H9 (cell line): ENCODE results near the gene CKS1B. TPM values are rescaled to one million over a fixed set of nuclear protein-coding genes. Genes with fewer than 3 reads are reported as not detected.

Experiments
- DNase-seq: peaks from one replicate; pipeline ENCODE4 v3.0.0-alpha.2; 2017
- H2AFZ ChIP-seq: one replicate; pipeline ENCODE4 v1.6.1; 2013; ENCODE audit warnings: mild to moderate bottlenecking, low read length, control low read depth, moderate library complexity
- H2AK5ac ChIP-seq: 2 replicates; pipeline ENCODE4 v1.6.1; 2013; ENCODE audit warnings: low read length, control low read depth, mixed read lengths; ENCODE audit not compliant: insufficient read length
- H2BK120ac ChIP-seq: one replicate; pipeline ENCODE4 v1.6.1; 2013; ENCODE audit warnings: low read depth, mild to moderate bottlenecking, low read length, control low read depth, inconsistent platforms; ENCODE audit not compliant: poor library complexity, severe bottlenecking
- H2BK12ac ChIP-seq: 2 replicates; pipeline ENCODE4 v1.6.1; 2013; ENCODE audit warnings: low read length, control low read depth, mixed read lengths, low read depth; ENCODE audit not compliant: insufficient read length
- H2BK15ac ChIP-seq: 2 replicates; pipeline ENCODE4 v1.6.1; 2013; ENCODE audit warnings: low read depth, low read length, control low read depth
- H2BK20ac ChIP-seq: one replicate; pipeline ENCODE4 v1.6.1; 2013; ENCODE audit warnings: low read depth, mild to moderate bottlenecking, low read length, control low read depth, inconsistent platforms; ENCODE audit not compliant: poor library complexity, severe bottlenecking
- H2BK5ac ChIP-seq: 2 replicates; pipeline ENCODE4 v1.6.1; 2013; ENCODE audit warnings: low read length, control low read depth, mixed read lengths; ENCODE audit not compliant: insufficient read length
- H3K14ac ChIP-seq: 2 replicates; pipeline ENCODE4 v1.6.1; 2013; ENCODE audit warnings: low read length, control low read depth; ENCODE audit not compliant: insufficient read depth
- H3K18ac ChIP-seq: 2 replicates; pipeline ENCODE4 v1.6.1; 2013; ENCODE audit warnings: low read depth, mild to moderate bottlenecking, mixed read lengths, low read length, control low read depth; ENCODE audit not compliant: insufficient read length
- H3K23ac ChIP-seq: 2 replicates; pipeline ENCODE4 v1.6.1; 2013; ENCODE audit warnings: low read length, control low read depth, mixed read lengths, low read depth; ENCODE audit not compliant: insufficient read length
- H3K23me2 ChIP-seq: 2 replicates; pipeline ENCODE4 v1.6.1; 2013; ENCODE audit warnings: low read depth, mild to moderate bottlenecking, mixed read lengths, low read length, control low read depth; ENCODE audit not compliant: insufficient read length, poor library complexity, severe bottlenecking
- H3K27ac ChIP-seq: 2 replicates; pipeline ENCODE4 v1.5.1; 2013; ENCODE audit warnings: low read length, control low read depth, mixed read lengths, low read depth; ENCODE audit not compliant: insufficient read length
- H3K27me3 ChIP-seq: 2 replicates; pipeline ENCODE4 v1.6.1; 2013; ENCODE audit warnings: low read length, control low read depth, inconsistent platforms; ENCODE audit not compliant: insufficient read depth
- H3K4ac ChIP-seq: 2 replicates; pipeline ENCODE4 v1.6.1; 2013; ENCODE audit warnings: low read depth, mild to moderate bottlenecking, control low read depth, inconsistent platforms, low read length, moderate library complexity
- H3K4me1 ChIP-seq: 2 replicates; pipeline ENCODE4 v1.6.1; 2013; ENCODE audit warnings: low read length, control low read depth, inconsistent platforms; ENCODE audit not compliant: insufficient read depth
- H3K4me2 ChIP-seq: 2 replicates; pipeline ENCODE4 v1.6.1; 2013; ENCODE audit warnings: low read length, control low read depth, mixed read lengths; ENCODE audit not compliant: insufficient read length, insufficient read depth
- H3K56ac ChIP-seq: 2 replicates; pipeline ENCODE4 v1.6.1; 2013; ENCODE audit warnings: low read depth, mild to moderate bottlenecking, mixed read lengths, low read length, control low read depth; ENCODE audit not compliant: insufficient read length
- H3K79me1 ChIP-seq: 2 replicates; pipeline ENCODE4 v1.6.1; 2013; ENCODE audit warnings: low read depth, mild to moderate bottlenecking, moderate library complexity, low read length, control low read depth, inconsistent platforms; ENCODE audit not compliant: insufficient read depth, poor library complexity, severe bottlenecking
- H3K79me2 ChIP-seq: 2 replicates; pipeline ENCODE4 v1.6.1; 2013; ENCODE audit warnings: low read length, control low read depth, inconsistent platforms; ENCODE audit not compliant: insufficient read depth
- H3K9ac ChIP-seq: 2 replicates; pipeline ENCODE4 v1.6.1; 2013; ENCODE audit warnings: low read length, control low read depth, mixed read lengths; ENCODE audit not compliant: insufficient read length; ENCODE audit errors: extremely low read depth
- H3K9me3 ChIP-seq: one replicate; pipeline ENCODE4 v1.6.1; 2013; ENCODE audit warnings: low read depth, low read length, inconsistent platforms; ENCODE audit not compliant: control insufficient read depth
- H3T11ph ChIP-seq: one replicate; pipeline ENCODE4 v1.6.1; 2013; ENCODE audit warnings: mild to moderate bottlenecking, low read length, control low read depth, inconsistent platforms
- H4K20me1 ChIP-seq: one replicate; pipeline ENCODE4 v1.6.1; 2013; ENCODE audit not compliant: control insufficient read depth, insufficient read length, insufficient read depth
- H4K5ac ChIP-seq: 2 replicates; pipeline ENCODE4 v1.6.1; 2013; ENCODE audit warnings: low read depth, mild to moderate bottlenecking, mixed read lengths, low read length, control low read depth; ENCODE audit not compliant: insufficient read length
- H4K8ac ChIP-seq: replicated peaks from 2 replicates; pipeline ENCODE4 v1.6.1; 2013; ENCODE audit warnings: low read length, control low read depth, mixed read lengths, low read depth; ENCODE audit not compliant: insufficient read length
- H4K91ac ChIP-seq: 2 replicates; pipeline ENCODE4 v1.6.1; 2013; ENCODE audit warnings: low read depth, mild to moderate bottlenecking, moderate library complexity, mixed read lengths, low read length, control low read depth; ENCODE audit not compliant: insufficient read length
- H3K27ac Mint-ChIP-seq, 3 experiments: 2 replicates in 2 of 3; 3 replicates in 1 of 3; pipeline ENCODE4 v1.8.0; 2020 to 2021; ENCODE audit warnings: mixed read lengths in 3 of 3, mild to moderate bottlenecking in 1 of 3, moderate library complexity in 1 of 3
- H3K27me3 Mint-ChIP-seq: 2 replicates; pipeline ENCODE4 v1.8.0; 2021; ENCODE audit warnings: low read depth, mild to moderate bottlenecking, moderate library complexity, mixed read lengths
- H3K36me3 Mint-ChIP-seq, 3 experiments: 2 replicates in 2 of 3; 3 replicates in 1 of 3; pipeline ENCODE4 v1.8.0; 2020 to 2021; ENCODE audit warnings: low read depth in 3 of 3, mixed read lengths in 3 of 3; ENCODE audit not compliant: insufficient read depth in 1 of 3
- H3K4me1 Mint-ChIP-seq, 2 experiments: 2 replicates each; pipeline ENCODE4 v1.8.0; 2020; ENCODE audit warnings: mixed read lengths in 2 of 2
- H3K4me3 Mint-ChIP-seq, 2 experiments: 2 replicates in 1 of 2; 3 replicates in 1 of 2; pipeline ENCODE4 v1.8.0; 2020 to 2021; ENCODE audit warnings: mild to moderate bottlenecking in 2 of 2, mixed read lengths in 2 of 2, moderate library complexity in 1 of 2
- H3K9me3 Mint-ChIP-seq, 2 experiments: 2 replicates in 1 of 2; 3 replicates in 1 of 2; pipeline ENCODE4 v1.8.0; 2020; ENCODE audit warnings: mild to moderate bottlenecking in 2 of 2, mixed read lengths in 2 of 2, moderate library complexity in 1 of 2
- WGBS: extraction: QIAGEN DNeasy Blood & Tissue Kit; methylation state at CpG from one replicate; pipeline ENCODE4 v1.1.7; 2013; ENCODE audit warnings: missing lambda C conversion rate, low lambda C conversion rate, mixed read lengths; ENCODE audit not compliant: insufficient read length; ENCODE audit errors: extremely low coverage; 5-methylcytosine and 5-hydroxymethylcytosine counted together
- total RNA-seq: library from RNA; stranded (reverse); gene quantifications from 2 replicates; pipeline ENCODE4 v1.2.1, GENCODE V29; 2021
- TF ChIP-seq, protein P1 (sequence below): fragments of 200-600 bp; sonication (generic); conservative IDR thresholded peaks from 3 replicates; pipeline ENCODE4 v1.8.0; 2021; ENCODE audit warnings: antibody characterized with exemption, mild to moderate bottlenecking

Gene CKS1B
- total RNA-seq, 1 experiment from 2014 or later = 279 TPM

DNA sequence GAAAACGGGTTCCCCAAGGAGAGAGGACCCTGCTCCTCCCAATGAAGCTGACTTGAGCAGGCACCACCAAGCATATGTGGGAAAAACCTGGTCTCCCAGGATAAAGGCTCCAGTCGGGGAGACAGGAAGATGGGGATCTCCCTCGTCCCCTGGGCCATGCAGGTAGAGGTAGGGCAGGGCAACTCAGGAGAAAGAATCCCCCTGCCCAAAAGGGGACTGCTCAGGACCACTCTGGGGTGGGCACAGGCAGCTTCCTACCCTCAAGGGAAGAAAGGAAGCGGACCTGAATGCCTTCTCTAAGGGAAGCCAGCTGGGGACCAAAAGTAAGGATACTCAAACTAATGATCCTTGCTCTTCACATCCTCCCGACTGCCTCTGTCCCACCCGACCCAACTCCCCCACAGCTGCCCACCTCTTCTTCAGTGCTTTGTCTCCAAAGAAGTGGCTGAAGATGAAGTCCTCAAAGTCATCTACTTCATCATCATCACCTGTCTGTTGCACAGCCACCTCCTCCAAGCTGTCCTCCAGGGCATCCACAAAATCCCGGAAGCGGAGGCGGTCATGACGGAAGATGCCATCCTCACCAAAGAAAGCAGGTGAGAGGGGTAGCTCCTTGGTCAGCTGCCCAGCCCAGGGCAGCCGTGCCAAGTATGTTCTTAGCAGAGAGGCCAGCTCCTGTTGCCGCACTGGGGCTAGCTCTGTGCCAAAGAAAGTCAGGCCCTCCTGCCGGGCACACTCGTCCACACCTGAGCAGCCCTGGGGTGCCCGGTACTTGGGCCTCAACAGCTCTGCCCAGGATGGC, 29.1 kb upstream of the CKS1B start:
- Histone ChIP-seq H3K56ac (no peak overlapping the region), H3K14ac (no peak overlapping the region), H3K4me1 (peaks cover 3% of the 10 kb centered on the region; the same call in 1 of the 2 replicates), H3K4me2 (no peak overlapping the region), H4K91ac (no peak overlapping the region), H3K9me3 (no peaks in the 10 kb centered on the region), H2AFZ (no peak overlapping the region), H4K8ac (no peak overlapping the region), H3K79me1 (no peaks in the 10 kb centered on the region), H2BK5ac (no peak overlapping the region), H3K9ac (no peak overlapping the region), H4K20me1 (no peaks in the 10 kb centered on the region), H3K18ac (no peak overlapping the region), H3K23me2 (no peaks in the 10 kb centered on the region), H3T11ph (no peak overlapping the region), H3K27me3 (no peaks in the 10 kb centered on the region), H2BK15ac (no peak overlapping the region), H4K5ac (no peak overlapping the region), H3K4ac (no peak overlapping the region), H3K79me2 (no peaks in the 10 kb centered on the region), H2BK120ac (no peak overlapping the region), H3K23ac (no peak overlapping the region), H2AK5ac (no peak overlapping the region), H2BK12ac (no peak overlapping the region), H2BK20ac (no peak overlapping the region), H3K27ac (no peak overlapping the region)
- Mint-ChIP-seq H3K9me3 (no peaks in the 10 kb centered on the region), H3K4me1 (peaks cover 18% of the 10 kb centered on the region in 2 experiments), H3K36me3 (peaks cover 0 to 10% (median 5%) of the 10 kb centered on the region in 3 experiments; a peak in 5 of 7 replicates), H3K27me3 (no peaks in the 10 kb centered on the region), H3K27ac (peak overlapping the region in 1 of 3 experiments; percentile 35; a peak in 1 of 7 replicates), H3K4me3 (no peak overlapping the region)
- no peak for DNase-seq
- WGBS = no CpG with 5 or more reads among the region's 15 CpGs
- TF ChIP-seq, protein P1, sequence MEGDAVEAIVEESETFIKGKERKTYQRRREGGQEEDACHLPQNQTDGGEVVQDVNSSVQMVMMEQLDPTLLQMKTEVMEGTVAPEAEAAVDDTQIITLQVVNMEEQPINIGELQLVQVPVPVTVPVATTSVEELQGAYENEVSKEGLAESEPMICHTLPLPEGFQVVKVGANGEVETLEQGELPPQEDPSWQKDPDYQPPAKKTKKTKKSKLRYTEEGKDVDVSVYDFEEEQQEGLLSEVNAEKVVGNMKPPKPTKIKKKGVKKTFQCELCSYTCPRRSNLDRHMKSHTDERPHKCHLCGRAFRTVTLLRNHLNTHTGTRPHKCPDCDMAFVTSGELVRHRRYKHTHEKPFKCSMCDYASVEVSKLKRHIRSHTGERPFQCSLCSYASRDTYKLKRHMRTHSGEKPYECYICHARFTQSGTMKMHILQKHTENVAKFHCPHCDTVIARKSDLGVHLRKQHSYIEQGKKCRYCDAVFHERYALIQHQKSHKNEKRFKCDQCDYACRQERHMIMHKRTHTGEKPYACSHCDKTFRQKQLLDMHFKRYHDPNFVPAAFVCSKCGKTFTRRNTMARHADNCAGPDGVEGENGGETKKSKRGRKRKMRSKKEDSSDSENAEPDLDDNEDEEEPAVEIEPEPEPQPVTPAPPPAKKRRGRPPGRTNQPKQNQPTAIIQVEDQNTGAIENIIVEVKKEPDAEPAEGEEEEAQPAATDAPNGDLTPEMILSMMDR = no peak
